Nephron (organoid): ENCODE data around the gene RTL10.

Source experiments
- H3K27ac Mint-ChIP-seq, 3 experiments: 2 replicates each; pipeline ENCODE4 v1.8.0; 2020; ENCODE audit warnings: mixed read lengths in 3 of 3, mild to moderate bottlenecking in 2 of 3, moderate library complexity in 1 of 3
- H3K27me3 Mint-ChIP-seq: 2 replicates; pipeline ENCODE4 v1.8.0; 2021; ENCODE audit warnings: low read depth, mild to moderate bottlenecking, moderate library complexity, mixed read lengths
- H3K36me3 Mint-ChIP-seq: 2 replicates; pipeline ENCODE4 v1.8.0; 2020; ENCODE audit warnings: low read depth, mixed read lengths
- H3K4me1 Mint-ChIP-seq: 2 replicates; pipeline ENCODE4 v1.8.0; 2020; ENCODE audit warnings: mixed read lengths
- H3K4me3 Mint-ChIP-seq, 3 experiments: 2 replicates each; pipeline ENCODE4 v1.8.0; 2020; ENCODE audit warnings: mild to moderate bottlenecking in 3 of 3, mixed read lengths in 3 of 3, moderate library complexity in 2 of 3
- H3K9me3 Mint-ChIP-seq: 2 replicates; pipeline ENCODE4 v1.8.0; 2020; ENCODE audit warnings: mixed read lengths
- CTCF ChIP-seq, 3 experiments: fragments of 200-600 bp; sonication (generic); IDR thresholded peaks; one replicate each; pipeline ENCODE4 v1.5.0; 2021; ENCODE audit warnings: antibody characterized with exemption in 3 of 3; ENCODE audit not compliant: unreplicated experiment in 3 of 3

Gene RTL10

GRCh38 chr22:19815823-19816290, 38.8 kb downstream of the RTL10 start:
- Mint-ChIP-seq H3K4me3 (no peak overlapping the region), H3K36me3 (peaks cover 3% of the 10 kb centered on the region), H3K27ac (no peak overlapping the region), H3K9me3 (no peaks in the 10 kb centered on the region), H3K4me1 (peaks cover 6% of the 10 kb centered on the region), H3K27me3 (peaks cover 14% of the 10 kb centered on the region)
- no peak for TF ChIP-seq CTCF (IDR thresholded peaks at IDR 0.05; ENCODE audit: unreplicated experiment in 3 of 3)

- H3K4me1 Mint-ChIP-seq: peaks cover 9% of the 10 kb centered on the region
- no peak for TF ChIP-seq CTCF (IDR thresholded peaks at IDR 0.05; ENCODE audit: unreplicated experiment in 3 of 3)
- H3K4me3 Mint-ChIP-seq: no peak overlapping the region
- H3K27ac Mint-ChIP-seq: no peak overlapping the region
- no peaks in the 10 kb centered on the region for H3K9me3 Mint-ChIP-seq
- peaks cover 3% of the 10 kb centered on the region for H3K36me3 Mint-ChIP-seq
- peaks cover 18% of the 10 kb centered on the region for H3K27me3 Mint-ChIP-seq
Measured at GRCh38 chr22:19815093-19815822, 39.4 kb downstream of the RTL10 start.

- no peaks in the 10 kb centered on the region for H3K9me3 Mint-ChIP-seq
- H3K36me3 Mint-ChIP-seq: peaks cover 3% of the 10 kb centered on the region
- H3K27ac Mint-ChIP-seq: no peak overlapping the region
- TF ChIP-seq CTCF (IDR thresholded peaks at IDR 0.05; ENCODE audit: unreplicated experiment in 3 of 3): no peak
- H3K4me3 Mint-ChIP-seq: no peak overlapping the region
- H3K27me3 Mint-ChIP-seq: peaks cover 18% of the 10 kb centered on the region
- peaks cover 9% of the 10 kb centered on the region for H3K4me1 Mint-ChIP-seq
Measured at GRCh38 chr22:19814428-19814827, 40.2 kb downstream of the RTL10 start.

- no peak overlapping the region for H3K4me3 Mint-ChIP-seq
- peaks cover 25% of the 10 kb centered on the region for H3K27me3 Mint-ChIP-seq
- H3K9me3 Mint-ChIP-seq: no peaks in the 10 kb centered on the region
- H3K36me3 Mint-ChIP-seq: peaks cover 3% of the 10 kb centered on the region
- TF ChIP-seq CTCF (IDR thresholded peaks at IDR 0.05; ENCODE audit: unreplicated experiment in 3 of 3): no peak
- peaks cover 9% of the 10 kb centered on the region for H3K4me1 Mint-ChIP-seq
- no peak overlapping the region for H3K27ac Mint-ChIP-seq
Measured at GRCh38 chr22:19812910-19813309, 41.8 kb downstream of the RTL10 start.

- Mint-ChIP-seq H3K27ac (no peak overlapping the region), H3K27me3 (peaks cover 25% of the 10 kb centered on the region), H3K4me3 (no peak overlapping the region), H3K36me3 (peaks cover 3% of the 10 kb centered on the region), H3K9me3 (no peaks in the 10 kb centered on the region), H3K4me1 (peaks cover 9% of the 10 kb centered on the region)
- no peak for TF ChIP-seq CTCF (IDR thresholded peaks at IDR 0.05; ENCODE audit: unreplicated experiment in 3 of 3)
Measured at GRCh38 chr22:19811811-19812771, 42.6 kb downstream of the RTL10 start.
